Tibial nerve (tissue), 4 donors: ENCODE results near the gene ITPRID2.

Experiments
- EP300 ChIP-seq, 2 donors: sonication (generic); formaldehyde crosslinking; IDR thresholded peaks; one replicate each; pipeline ENCODE4 v1.6.1; 2017; ENCODE audit warnings: antibody characterized with exemption in 2 of 2, mild to moderate bottlenecking in 1 of 2
- POLR2A ChIP-seq, 2 donors: fragments of 450-650 bp; IDR thresholded peaks; one replicate each; pipeline ENCODE4 v1.6.1; 2017; ENCODE audit warnings: antibody characterized with exemption in 2 of 2, mild to moderate bottlenecking in 2 of 2, moderate library complexity in 2 of 2
- TF ChIP-seq, protein P1 (sequence below), 5 experiments: fragments of 200-600 bp in 3 of 5; fragments of 450-650 bp in 2 of 5; sonication (generic) in 3 of 5; IDR thresholded peaks; one replicate each; pipeline ENCODE4 v1.5.1; 2016 to 2019; ENCODE audit warnings: antibody characterized with exemption in 5 of 5, mild to moderate bottlenecking in 3 of 5, moderate library complexity in 2 of 5

GRCh38 chr2:181973171-181973783 lies 81.7 kb downstream of the ITPRID2 start:
- TF ChIP-seq, protein P1, sequence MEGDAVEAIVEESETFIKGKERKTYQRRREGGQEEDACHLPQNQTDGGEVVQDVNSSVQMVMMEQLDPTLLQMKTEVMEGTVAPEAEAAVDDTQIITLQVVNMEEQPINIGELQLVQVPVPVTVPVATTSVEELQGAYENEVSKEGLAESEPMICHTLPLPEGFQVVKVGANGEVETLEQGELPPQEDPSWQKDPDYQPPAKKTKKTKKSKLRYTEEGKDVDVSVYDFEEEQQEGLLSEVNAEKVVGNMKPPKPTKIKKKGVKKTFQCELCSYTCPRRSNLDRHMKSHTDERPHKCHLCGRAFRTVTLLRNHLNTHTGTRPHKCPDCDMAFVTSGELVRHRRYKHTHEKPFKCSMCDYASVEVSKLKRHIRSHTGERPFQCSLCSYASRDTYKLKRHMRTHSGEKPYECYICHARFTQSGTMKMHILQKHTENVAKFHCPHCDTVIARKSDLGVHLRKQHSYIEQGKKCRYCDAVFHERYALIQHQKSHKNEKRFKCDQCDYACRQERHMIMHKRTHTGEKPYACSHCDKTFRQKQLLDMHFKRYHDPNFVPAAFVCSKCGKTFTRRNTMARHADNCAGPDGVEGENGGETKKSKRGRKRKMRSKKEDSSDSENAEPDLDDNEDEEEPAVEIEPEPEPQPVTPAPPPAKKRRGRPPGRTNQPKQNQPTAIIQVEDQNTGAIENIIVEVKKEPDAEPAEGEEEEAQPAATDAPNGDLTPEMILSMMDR (IDR thresholded peaks at IDR 0.05) = no peak
- TF ChIP-seq POLR2A (IDR thresholded peaks at IDR 0.05) = no peak
- TF ChIP-seq EP300 (IDR thresholded peaks at IDR 0.05) = no peak
